ENCODE results near the gene GAB2. TPM values are rescaled to one million over a fixed set of nuclear protein-coding genes. Genes with fewer than 3 reads are reported as not detected.

GAB2 gene
- total RNA-seq, 1 donor from 2014 or later, result 10.9 TPM

DNA sequence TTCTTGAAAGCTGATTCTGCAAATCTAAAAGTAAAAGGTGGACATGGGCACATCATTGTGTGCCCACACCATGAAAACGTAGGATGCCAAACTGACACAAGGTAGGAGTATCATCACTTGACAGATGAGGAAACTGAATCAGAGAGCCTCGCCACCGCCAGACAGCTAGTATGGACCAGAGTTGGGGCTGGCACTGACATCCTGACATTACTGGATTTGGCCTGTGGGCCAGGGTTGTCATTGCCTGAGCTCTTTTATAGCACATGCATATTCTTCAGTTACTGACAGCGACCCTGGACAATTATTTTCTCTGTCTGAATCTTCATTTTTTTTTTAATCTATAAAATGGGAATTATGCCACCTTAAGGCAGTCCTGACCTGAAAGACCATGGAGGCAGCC, 212.4 kb downstream of the GAB2 start:
- no peaks in the 10 kb centered on the region for H3K4me1 Mint-ChIP-seq (ENCODE audit: low read depth)
- peaks cover 32% of the 10 kb centered on the region for H3K36me3 Mint-ChIP-seq (ENCODE audit: low read depth)
- no peak overlapping the region for H3K27ac Mint-ChIP-seq (ENCODE audit: unreplicated experiment)

GRCh38 chr11:78203184-78203583, 214.4 kb downstream of the GAB2 start:
- H3K27ac Mint-ChIP-seq (ENCODE audit: unreplicated experiment), result no peak overlapping the region
- H3K36me3 Mint-ChIP-seq (ENCODE audit: low read depth), result peaks cover 23% of the 10 kb centered on the region
- no peaks in the 10 kb centered on the region for H3K4me1 Mint-ChIP-seq (ENCODE audit: low read depth)

More for the DNA sequence above, 212.4 kb downstream of the GAB2 start:
- no peaks in the 10 kb centered on the region for H3K27me3 Mint-ChIP-seq (ENCODE audit: low read depth)
- no peaks in the 10 kb centered on the region for H3K9me3 Mint-ChIP-seq (ENCODE audit: low read depth)
- H3K4me3 Mint-ChIP-seq (ENCODE audit: unreplicated experiment), result no peak overlapping the region
- TF ChIP-seq, protein P1, sequence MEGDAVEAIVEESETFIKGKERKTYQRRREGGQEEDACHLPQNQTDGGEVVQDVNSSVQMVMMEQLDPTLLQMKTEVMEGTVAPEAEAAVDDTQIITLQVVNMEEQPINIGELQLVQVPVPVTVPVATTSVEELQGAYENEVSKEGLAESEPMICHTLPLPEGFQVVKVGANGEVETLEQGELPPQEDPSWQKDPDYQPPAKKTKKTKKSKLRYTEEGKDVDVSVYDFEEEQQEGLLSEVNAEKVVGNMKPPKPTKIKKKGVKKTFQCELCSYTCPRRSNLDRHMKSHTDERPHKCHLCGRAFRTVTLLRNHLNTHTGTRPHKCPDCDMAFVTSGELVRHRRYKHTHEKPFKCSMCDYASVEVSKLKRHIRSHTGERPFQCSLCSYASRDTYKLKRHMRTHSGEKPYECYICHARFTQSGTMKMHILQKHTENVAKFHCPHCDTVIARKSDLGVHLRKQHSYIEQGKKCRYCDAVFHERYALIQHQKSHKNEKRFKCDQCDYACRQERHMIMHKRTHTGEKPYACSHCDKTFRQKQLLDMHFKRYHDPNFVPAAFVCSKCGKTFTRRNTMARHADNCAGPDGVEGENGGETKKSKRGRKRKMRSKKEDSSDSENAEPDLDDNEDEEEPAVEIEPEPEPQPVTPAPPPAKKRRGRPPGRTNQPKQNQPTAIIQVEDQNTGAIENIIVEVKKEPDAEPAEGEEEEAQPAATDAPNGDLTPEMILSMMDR (IDR thresholded peaks at IDR 0.05), result no peak
- no peak for DNase-seq (ENCODE audit: low spot score)

DNA sequence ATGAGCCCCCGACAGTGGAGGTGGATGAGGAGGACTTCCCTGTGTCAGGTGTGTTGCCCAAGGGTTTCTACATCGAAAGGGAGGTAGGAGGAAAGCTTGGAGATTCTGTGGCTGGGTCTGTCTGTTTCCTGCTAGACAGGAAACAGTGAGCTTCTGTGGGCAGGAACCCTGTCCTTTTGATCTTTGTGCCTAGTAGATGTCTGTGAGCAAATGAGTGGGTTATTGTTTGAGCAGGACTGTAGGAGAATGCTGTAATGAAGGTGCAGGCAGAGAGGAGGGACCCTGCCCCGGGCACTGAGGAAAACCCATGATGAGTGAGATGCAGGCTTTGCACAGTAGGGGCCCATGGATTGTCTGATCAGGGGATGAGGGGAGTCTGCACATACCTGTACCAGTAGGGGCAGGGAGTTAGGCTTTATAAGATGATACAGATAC, 214.9 kb downstream of the GAB2 start:
- Mint-ChIP-seq H3K27ac (ENCODE audit: unreplicated experiment) (peak overlapping the region; percentile 24), H3K4me3 (ENCODE audit: unreplicated experiment) (no peak overlapping the region), H3K4me1 (ENCODE audit: low read depth) (no peaks in the 10 kb centered on the region), H3K27me3 (ENCODE audit: low read depth) (no peaks in the 10 kb centered on the region), H3K9me3 (ENCODE audit: low read depth) (no peaks in the 10 kb centered on the region), H3K36me3 (ENCODE audit: low read depth) (peaks cover 20% of the 10 kb centered on the region)
- TF ChIP-seq, protein P1 (IDR thresholded peaks at IDR 0.05), result no peak
- DNase-seq (ENCODE audit: low spot score), result no peak

More at GRCh38 chr11:78203184-78203583, 214.4 kb downstream of the GAB2 start:
- TF ChIP-seq, protein P1 (IDR thresholded peaks at IDR 0.05), result no peak
- Mint-ChIP-seq H3K9me3 (ENCODE audit: low read depth) (no peaks in the 10 kb centered on the region), H3K27me3 (ENCODE audit: low read depth) (no peaks in the 10 kb centered on the region), H3K4me3 (ENCODE audit: unreplicated experiment) (no peak overlapping the region)
- DNase-seq (ENCODE audit: low spot score), result no peak

GRCh38 chr11:78201096-78201818, 216.4 kb downstream of the GAB2 start:
- Mint-ChIP-seq H3K36me3 (ENCODE audit: low read depth) (peaks cover 22% of the 10 kb centered on the region), H3K9me3 (ENCODE audit: low read depth) (no peaks in the 10 kb centered on the region), H3K4me3 (ENCODE audit: unreplicated experiment) (no peak overlapping the region), H3K4me1 (ENCODE audit: low read depth) (no peaks in the 10 kb centered on the region), H3K27ac (ENCODE audit: unreplicated experiment) (peak overlapping the region; percentile 19), H3K27me3 (ENCODE audit: low read depth) (no peaks in the 10 kb centered on the region)
- no peak for DNase-seq (ENCODE audit: low spot score)
- TF ChIP-seq, protein P1 (IDR thresholded peaks at IDR 0.05), result no peak

GRCh38 chr11:78200553-78200952, 217.1 kb downstream of the GAB2 start:
- H3K36me3 Mint-ChIP-seq (ENCODE audit: low read depth), result peaks cover 23% of the 10 kb centered on the region
- DNase-seq (ENCODE audit: low spot score), result no peak
- no peaks in the 10 kb centered on the region for H3K27me3 Mint-ChIP-seq (ENCODE audit: low read depth)
- H3K4me3 Mint-ChIP-seq (ENCODE audit: unreplicated experiment), result no peak overlapping the region
- H3K4me1 Mint-ChIP-seq (ENCODE audit: low read depth), result no peaks in the 10 kb centered on the region
- TF ChIP-seq, protein P1 (IDR thresholded peaks at IDR 0.05), result no peak
- no peaks in the 10 kb centered on the region for H3K9me3 Mint-ChIP-seq (ENCODE audit: low read depth)
- H3K27ac Mint-ChIP-seq (ENCODE audit: unreplicated experiment), result no peak overlapping the region

All from chondrocyte (in vitro differentiated cells).